ENCODE results near the gene LSM14B.

The LSM14B gene

DNA sequence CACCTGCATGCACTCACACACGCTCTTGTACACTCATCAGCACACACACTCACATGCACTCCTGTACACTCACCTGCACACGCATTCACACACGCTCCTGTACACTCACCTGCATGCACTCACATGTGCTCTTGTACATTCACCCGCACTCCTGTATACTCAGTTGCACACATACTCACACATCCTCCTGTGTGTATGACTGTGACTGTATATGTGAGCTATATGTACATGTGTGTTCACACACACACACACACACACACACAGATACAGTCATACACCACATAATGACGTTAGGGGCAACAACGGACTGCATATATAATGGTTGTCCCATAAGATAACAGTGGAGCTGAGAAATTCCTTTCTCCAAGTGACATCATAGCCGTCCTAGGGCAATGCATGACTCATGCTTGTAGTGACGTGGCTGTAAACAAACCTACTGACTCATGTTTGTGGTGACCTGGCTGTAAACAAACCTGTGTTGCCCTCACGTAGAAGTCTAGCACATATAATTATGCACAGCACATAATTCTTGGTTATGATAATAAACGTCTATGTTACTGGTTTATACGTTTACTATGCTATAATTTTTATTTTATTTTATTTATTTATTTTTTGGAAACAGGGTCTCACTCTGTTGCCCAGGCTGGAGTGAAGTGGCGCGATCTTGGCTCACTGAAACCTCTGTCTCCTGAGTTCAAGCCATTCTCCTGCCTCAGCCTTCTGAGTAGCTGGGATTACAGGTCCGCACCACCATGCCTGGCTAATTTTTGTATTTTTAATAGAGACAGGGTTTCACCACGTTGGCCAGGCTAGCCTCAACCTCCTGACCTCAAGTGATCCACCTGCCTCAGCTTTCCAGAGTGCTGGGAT is 33.8 kb upstream of the LSM14B start:
- Histone ChIP-seq H3K4me2 (no peak overlapping the region), H3K36me3 (no peaks in the 10 kb centered on the region), H3K9ac (no peak overlapping the region), H3K9me3 (replicated peaks in 1 of 11) (peaks cover 10 to 27% (median 21%) of the 10 kb centered on the region in 11 experiments; a peak in 19 of 22 replicates), H3K27ac (no peak overlapping the region), H4K20me1 (no peaks in the 10 kb centered on the region), H3K4me1 (no peaks in the 10 kb centered on the region), H3K4me3 (no peak overlapping the region), H3K27me3 (no peaks in the 10 kb centered on the region)
- no peak for TF ChIP-seq Cebpa-rat (IDR thresholded peaks at IDR 0.05)

DNA sequence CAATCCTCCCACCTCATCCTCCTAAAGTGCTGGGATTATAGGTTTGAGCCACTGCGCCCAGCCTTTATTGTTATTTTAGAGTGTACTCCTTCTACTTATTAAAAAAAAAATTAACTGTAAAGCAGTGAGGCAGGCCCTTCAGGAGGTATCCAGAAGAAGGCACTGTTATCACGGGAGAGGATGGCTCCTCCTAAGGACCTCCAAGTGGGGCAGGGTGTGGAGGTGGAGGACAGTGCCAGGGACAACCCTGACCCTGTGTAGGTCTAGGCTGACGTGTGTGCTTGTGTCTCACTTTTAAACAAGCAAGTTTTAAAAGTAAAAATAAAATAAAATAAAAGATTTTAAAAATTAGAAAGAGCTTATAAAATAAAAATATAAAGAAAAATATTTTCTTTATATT is 32.9 kb upstream of the LSM14B start:
- H3K4me1 ChIP-seq: no peaks in the 10 kb centered on the region
- no peak overlapping the region for H3K4me3 ChIP-seq
- no peaks in the 10 kb centered on the region for H3K36me3 ChIP-seq
- TF ChIP-seq Cebpa-rat (IDR thresholded peaks at IDR 0.05): no peak
- no peaks in the 10 kb centered on the region for H4K20me1 ChIP-seq
- H3K27ac ChIP-seq: no peak overlapping the region
- no peaks in the 10 kb centered on the region for H3K27me3 ChIP-seq
- no peak overlapping the region for H3K4me2 ChIP-seq
- H3K9me3 ChIP-seq (replicated peaks in 1 of 11): peaks cover 12 to 35% (median 26%) of the 10 kb centered on the region in 11 experiments; a peak in 19 of 22 replicates
- no peak overlapping the region for H3K9ac ChIP-seq

DNA sequence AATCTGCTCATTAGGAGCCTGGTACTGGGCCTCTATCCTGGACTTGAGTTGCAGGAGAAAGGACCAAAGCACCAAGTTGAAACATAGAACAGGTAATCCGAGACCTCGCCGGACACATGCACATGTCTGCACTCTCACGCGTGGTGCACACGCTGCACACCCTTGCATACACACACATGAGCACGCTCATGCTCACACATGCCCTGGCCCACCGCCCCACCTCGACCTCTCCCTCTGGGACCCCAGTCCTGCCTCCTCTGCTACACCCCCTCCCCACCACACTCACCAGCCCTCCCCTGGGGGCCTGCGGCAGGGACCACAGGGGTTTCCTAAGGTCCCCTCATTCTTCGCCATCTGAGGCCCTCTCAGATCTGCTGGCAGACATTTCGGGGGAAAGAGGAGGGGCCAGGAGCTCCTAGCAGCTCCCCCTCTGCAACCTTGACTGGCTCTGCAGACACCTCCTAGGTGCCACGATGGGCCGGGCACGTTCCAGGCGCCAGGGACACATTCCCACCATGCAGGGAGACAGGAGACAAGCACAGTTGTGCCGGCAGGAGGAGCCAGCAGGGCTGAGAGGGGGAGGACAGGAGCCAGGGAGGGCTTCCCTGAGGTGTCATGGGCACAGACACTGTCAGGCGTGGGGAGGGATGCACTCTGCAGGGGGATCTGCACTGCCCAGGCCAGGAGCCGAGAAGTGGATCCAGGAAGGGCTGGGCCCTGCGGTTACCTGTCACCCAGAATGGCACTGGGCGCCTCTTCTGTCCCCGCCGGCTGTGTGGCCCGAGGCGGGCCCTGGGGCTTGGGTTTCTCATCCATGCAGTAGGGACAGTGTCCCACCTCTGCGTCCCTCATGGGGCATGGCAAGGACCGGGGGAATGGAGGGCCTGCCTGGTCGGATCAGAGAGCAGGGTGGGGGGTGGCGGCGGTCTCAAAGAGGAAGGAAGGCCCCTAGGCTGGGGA is 25.6 kb upstream of the LSM14B start:
- TF ChIP-seq Cebpa-rat (IDR thresholded peaks at IDR 0.05): no peak

DNA sequence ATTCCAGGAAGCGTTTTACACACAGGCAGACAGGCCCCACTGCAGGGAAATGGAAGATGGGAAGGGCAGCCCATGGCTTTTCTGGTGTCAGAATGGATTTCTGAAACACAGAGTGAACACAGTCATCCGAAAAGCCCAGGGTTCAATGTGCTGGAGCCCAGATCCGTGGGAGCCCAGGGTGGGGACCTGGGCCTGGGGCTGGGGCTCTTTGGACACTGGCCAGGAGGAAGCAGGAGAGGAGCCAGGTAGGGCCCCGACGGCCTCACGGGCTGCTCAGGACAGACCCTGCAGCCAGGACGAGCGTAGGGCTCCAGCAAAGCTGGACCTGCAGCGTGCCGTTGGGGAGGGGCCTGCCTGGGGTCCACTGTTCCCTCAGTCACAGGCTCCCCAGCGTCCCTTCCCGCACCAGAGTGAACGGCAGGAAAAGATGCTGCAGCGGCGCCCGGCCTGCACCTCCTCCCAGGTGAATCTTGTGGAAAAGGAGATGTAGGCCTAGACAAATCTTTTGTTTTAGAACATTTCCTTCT is 24.3 kb upstream of the LSM14B start:
- H4K20me1 ChIP-seq: no peaks in the 10 kb centered on the region
- peaks cover 0 to 23% (median 15%) of the 10 kb centered on the region in 10 experiments; a peak in 15 of 20 replicates for H3K4me1 ChIP-seq
- H3K4me2 ChIP-seq: peak overlapping the region in 7 of 11 experiments; percentile 10 to 72 (median 51); a peak in 7 of 22 replicates
- no peak overlapping the region for H3K9ac ChIP-seq
- H3K36me3 ChIP-seq: peaks cover 0 to 3% (median 0%) of the 10 kb centered on the region in 11 experiments; a peak in 2 of 22 replicates
- no peak overlapping the region for H3K27ac ChIP-seq
- peaks cover 39 to 84% (median 55%) of the 10 kb centered on the region in 11 experiments for H3K9me3 ChIP-seq (replicated peaks in 1 of 11)
- no peak overlapping the region for H3K4me3 ChIP-seq
- no peaks in the 10 kb centered on the region for H3K27me3 ChIP-seq
- no peak for TF ChIP-seq Cebpa-rat (IDR thresholded peaks at IDR 0.05)

More for the DNA sequence above, 25.6 kb upstream of the LSM14B start:
- no peak overlapping the region for H3K4me3 ChIP-seq
- no peak overlapping the region for H3K27ac ChIP-seq
- no peaks in the 10 kb centered on the region for H3K27me3 ChIP-seq
- no peaks in the 10 kb centered on the region for H4K20me1 ChIP-seq
- H3K9me3 ChIP-seq (replicated peaks in 1 of 11): peaks cover 34 to 84% (median 53%) of the 10 kb centered on the region in 11 experiments
- peaks cover 0 to under 1% (median 0%) of the 10 kb centered on the region in 11 experiments; a peak in 2 of 22 replicates for H3K36me3 ChIP-seq
- 0 out of 22 replicates have a peak overlapping the region, but pooled peaks of 2 of the 11 experiments have one; percentile 3 to 18 for H3K9ac ChIP-seq
- peak overlapping the region in 8 of 11 experiments; percentile 39 to 72 (median 60); a peak in 17 of 22 replicates for H3K4me2 ChIP-seq
- peaks cover 0 to 19% (median 14%) of the 10 kb centered on the region in 10 experiments; a peak in 14 of 20 replicates for H3K4me1 ChIP-seq

DNA sequence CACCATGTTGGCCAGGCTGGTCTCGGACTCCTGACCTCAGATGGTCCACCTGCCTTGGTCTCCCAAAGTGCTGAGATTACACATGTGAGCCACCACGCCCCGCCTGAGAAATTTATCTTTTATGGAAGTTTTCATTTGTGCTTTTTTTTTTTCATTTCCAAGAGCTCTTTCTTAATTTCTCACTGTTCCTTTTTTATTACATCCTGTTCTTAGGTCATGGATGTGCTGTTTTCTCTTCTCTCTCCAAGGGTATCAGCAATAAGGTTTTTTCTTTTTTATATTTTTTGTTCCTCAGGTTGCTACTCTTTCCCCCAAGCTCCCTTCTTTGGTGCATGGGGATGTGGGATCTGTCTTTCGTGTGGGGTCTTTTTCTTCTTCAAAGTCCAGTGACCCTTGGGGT is 21.2 kb upstream of the LSM14B start:
- H3K36me3 ChIP-seq: peaks cover 0 to 3% (median 0%) of the 10 kb centered on the region in 11 experiments; a peak in 2 of 22 replicates
- no peak overlapping the region for H3K27ac ChIP-seq
- no peak overlapping the region for H3K4me3 ChIP-seq
- H3K4me1 ChIP-seq: peaks cover 0 to 23% (median 15%) of the 10 kb centered on the region in 10 experiments; a peak in 15 of 20 replicates
- no peak overlapping the region for H3K9ac ChIP-seq
- H3K9me3 ChIP-seq (replicated peaks in 1 of 11): peaks cover 62 to 90% (median 73%) of the 10 kb centered on the region in 11 experiments
- no peak for TF ChIP-seq Cebpa-rat (IDR thresholded peaks at IDR 0.05)
- no peaks in the 10 kb centered on the region for H4K20me1 ChIP-seq
- no peaks in the 10 kb centered on the region for H3K27me3 ChIP-seq
- no peak overlapping the region for H3K4me2 ChIP-seq

DNA sequence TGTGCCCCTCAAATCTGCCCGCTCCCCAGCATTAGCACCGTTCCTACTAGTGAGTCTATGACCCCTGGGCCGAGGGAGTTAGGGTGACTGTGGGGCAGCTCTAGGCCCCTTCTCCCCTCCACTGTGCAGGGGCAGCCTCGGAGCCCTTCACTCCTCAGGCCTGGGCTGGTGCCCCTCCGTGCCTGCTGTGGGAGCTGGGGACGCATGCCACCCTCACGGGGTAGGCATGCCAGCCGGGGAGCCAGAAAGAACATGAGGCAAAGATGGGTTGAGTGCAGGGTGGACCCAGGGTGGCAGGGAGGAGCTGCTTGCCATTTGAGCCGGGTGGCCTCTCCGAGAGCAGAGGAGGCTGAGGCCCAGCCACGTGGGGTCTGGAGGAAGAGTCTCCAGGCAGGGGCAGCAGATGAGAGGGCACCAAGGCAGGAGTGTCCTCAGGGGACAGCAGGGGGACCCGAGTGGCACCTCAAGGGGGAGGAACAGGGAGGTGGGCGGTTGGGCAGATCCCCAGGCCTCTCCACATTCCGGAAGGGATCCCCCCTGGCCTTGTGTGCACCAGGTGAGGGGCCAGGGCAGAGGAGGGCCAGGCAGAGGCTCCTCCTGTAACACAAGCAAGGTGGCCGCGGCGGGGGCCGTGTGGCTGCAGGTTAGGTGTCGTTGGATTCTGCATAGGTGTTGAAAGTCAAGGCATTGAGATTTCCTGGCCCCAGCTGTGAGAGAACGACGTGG is 18.6 kb upstream of the LSM14B start:
- H3K9ac ChIP-seq: no peak overlapping the region
- H3K27ac ChIP-seq: no peak overlapping the region
- peaks cover 0 to 5% (median 0%) of the 10 kb centered on the region in 10 experiments; a peak in 3 of 20 replicates for H3K4me1 ChIP-seq
- H3K9me3 ChIP-seq (replicated peaks in 1 of 11): peaks cover 88 to 100% (median 97%) of the 10 kb centered on the region in 11 experiments
- no peak overlapping the region for H3K4me2 ChIP-seq
- H4K20me1 ChIP-seq: no peaks in the 10 kb centered on the region
- no peaks in the 10 kb centered on the region for H3K27me3 ChIP-seq
- no peak for TF ChIP-seq Cebpa-rat (IDR thresholded peaks at IDR 0.05)
- H3K36me3 ChIP-seq: peaks cover 0 to 11% (median 0%) of the 10 kb centered on the region in 11 experiments; a peak in 5 of 22 replicates
- no peak overlapping the region for H3K4me3 ChIP-seq

DNA sequence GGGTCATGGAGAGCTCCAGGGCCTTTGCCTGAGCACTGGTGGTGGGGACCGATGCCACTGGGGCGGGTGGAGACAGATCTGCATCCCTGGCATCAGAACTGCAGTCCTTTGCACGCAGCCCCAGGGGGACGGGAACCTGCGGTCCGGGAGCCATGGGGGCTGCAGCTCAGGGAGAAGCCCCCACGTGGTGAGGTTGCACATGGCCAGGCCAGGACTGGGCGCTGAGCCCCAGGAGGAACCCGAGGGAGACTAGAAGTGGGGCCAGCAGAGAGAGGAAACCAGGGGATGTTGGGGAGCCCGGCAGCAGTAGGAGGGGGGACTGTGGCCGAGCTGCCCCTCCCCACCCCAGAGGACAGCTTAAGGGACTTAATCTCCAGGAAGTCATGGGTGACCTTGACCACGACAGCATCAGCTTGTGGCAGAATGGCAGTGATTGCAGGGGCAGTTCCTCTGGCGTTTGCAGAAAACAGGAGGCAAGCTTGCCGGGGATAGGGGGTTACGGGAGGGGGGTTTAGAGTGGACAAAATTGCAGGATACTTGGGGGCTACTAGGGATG is 18.0 kb upstream of the LSM14B start:
- TF ChIP-seq Cebpa-rat (IDR thresholded peaks at IDR 0.05): no peak
- H3K4me1 ChIP-seq: peaks cover 0 to 5% (median 0%) of the 10 kb centered on the region in 10 experiments; a peak in 3 of 20 replicates
- no peak overlapping the region for H3K4me3 ChIP-seq
- no peaks in the 10 kb centered on the region for H4K20me1 ChIP-seq
- H3K9me3 ChIP-seq (replicated peaks in 1 of 11): peaks cover 94 to 100% (median 97%) of the 10 kb centered on the region in 11 experiments
- no peaks in the 10 kb centered on the region for H3K27me3 ChIP-seq
- H3K9ac ChIP-seq: no peak overlapping the region
- no peak overlapping the region for H3K4me2 ChIP-seq
- H3K27ac ChIP-seq: no peak overlapping the region
- H3K36me3 ChIP-seq: peaks cover 0 to 11% (median 0%) of the 10 kb centered on the region in 11 experiments; a peak in 5 of 22 replicates
